GM18520 (cell line): Measurements from ENCODE around the gene EID2.

Experiments
- ATAC-seq: cut with Tn5 transposase; IDR thresholded peaks from one replicate; pipeline ENCODE4 v1.9.1; 2021; ENCODE audit not compliant: unreplicated experiment

Gene EID2

DNA sequence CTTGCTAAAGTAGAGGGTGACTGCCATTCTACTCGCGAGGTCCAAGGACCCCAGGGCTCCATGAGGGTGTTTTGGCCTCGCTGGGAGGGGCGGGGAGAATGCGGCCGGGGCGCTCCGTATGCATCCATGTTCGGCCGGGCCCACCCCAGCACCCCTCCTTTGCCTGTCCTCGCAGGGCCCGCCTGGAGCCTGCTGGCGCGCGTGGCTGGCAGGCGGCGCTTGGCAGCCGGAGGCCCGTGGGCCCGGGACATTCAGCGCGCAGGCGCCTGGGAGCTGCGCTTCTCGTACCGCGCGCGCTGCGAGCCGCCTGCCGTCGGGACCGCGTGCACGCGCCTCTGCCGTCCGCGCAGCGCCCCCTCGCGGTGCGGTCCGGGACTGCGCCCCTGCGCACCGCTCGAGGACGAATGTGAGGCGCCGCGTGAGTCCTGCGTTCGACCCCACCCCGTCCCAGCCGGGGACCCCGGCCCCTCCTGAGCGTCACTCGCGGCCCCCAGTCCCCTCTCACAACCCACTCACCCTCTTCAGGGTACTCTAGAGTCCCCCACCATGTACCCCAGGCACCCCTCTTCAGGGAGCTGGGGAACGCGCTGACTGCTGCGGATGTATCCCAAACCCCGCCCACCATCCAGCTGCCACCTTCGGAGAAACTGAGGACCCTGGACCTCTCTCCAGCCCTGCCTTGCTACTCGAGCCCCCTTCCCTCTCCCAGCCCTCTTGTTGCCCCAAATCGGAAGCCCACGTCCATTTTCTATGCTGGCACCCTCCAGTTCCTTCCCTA lies 37.1 kb downstream of the EID2 start:
- ATAC-seq, result no peak

DNA sequence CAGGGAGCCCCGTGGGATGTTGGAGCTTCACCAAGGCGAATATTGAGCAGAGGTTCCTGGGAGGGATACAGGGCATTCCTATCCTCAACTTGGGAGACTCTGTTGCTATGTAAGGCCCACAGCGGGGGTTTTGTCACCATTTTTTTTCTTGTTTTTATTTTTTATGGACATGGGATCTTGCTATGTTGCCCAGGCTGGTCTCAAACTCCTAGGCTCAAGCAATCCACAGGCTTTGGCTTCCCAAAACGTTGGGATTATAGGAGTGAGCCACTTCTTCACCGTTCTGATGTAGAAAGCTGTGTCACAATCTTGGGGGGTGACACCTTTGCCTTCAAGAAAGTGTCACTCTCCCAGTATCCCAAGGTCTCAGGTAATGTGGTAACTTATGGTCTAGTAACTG lies 38.6 kb downstream of the EID2 start:
- ATAC-seq, result no peak

DNA sequence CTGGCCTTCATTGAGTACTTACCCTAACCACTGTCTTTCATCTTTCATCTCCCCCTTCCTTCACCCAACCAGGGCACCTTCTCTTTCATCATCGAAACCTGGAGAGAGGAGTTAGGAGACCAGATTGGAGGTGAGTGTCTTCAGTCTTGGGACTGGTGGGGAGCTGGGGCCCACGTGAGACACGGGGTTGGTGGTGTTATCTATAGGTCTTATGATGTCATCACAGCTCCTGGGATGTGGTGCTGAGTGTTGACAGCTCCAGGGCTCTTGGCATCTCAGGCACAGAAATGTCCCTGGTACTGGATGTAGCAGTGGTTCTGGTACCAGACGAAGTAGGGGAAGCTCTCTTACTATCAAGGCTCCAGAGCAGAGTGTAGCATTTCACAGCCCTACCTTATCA lies 39.4 kb downstream of the EID2 start:
- no peak for ATAC-seq

DNA sequence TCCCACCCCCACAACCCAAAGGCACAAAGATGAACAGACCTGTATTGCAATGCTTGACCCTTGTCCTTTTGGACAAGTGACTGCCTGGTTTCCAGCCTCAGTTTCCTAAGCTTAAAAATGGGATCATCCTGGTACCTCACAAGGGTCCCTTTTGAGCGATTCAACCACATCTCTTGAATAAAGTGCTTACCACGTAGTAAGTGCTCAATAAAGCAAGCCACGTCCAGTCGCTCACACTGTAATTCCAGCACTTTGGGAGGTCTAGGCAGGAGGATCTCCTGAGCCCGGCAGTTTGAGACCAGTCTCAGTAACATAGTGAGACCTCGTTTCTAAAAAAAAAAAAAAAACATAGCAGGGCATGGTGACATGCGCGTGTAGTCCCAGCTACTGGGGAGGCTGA lies 40.0 kb downstream of the EID2 start:
- no peak for ATAC-seq

DNA sequence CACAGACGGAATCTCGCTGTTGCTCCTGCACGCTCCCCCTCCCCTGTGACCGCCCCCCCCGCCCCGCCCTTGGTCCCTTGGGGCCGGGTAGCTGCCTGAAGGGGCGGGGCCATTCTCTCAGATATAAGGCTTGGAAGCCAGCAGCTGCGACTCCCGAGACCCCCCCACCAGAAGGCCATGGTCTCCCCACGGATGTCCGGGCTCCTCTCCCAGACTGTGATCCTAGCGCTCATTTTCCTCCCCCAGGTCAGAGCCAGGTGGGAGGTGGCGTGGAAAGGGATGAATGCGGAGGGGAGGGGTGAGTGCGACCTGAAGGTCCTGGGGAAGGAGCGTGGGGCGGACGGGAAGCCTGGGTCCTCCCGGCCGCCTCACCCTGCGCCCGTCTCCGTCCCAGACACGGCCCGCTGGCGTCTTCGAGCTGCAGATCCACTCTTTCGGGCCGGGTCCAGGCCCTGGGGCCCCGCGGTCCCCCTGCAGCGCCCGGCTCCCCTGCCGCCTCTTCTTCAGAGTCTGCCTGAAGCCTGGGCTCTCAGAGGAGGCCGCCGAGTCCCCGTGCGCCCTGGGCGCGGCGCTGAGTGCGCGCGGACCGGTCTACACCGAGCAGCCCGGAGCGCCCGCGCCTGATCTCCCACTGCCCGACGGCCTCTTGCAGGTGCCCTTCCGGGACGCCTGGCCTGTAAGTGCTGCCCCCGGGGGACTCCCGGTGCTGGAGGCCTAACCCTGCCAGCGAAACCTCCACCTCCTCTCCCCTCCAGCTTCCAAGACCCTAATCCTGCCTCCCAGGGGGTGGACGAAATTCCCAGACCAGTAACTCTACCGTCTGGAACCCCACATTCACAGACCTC lies 40.9 kb downstream of the EID2 start, which contains the start of gene DLL3:
Gene DLL3, plus strand, starts transcription at position 150 of the 845 bp plus-strand sequence. Its CDS starts 28 bp downstream, at position 178.
- no peak for ATAC-seq

DNA sequence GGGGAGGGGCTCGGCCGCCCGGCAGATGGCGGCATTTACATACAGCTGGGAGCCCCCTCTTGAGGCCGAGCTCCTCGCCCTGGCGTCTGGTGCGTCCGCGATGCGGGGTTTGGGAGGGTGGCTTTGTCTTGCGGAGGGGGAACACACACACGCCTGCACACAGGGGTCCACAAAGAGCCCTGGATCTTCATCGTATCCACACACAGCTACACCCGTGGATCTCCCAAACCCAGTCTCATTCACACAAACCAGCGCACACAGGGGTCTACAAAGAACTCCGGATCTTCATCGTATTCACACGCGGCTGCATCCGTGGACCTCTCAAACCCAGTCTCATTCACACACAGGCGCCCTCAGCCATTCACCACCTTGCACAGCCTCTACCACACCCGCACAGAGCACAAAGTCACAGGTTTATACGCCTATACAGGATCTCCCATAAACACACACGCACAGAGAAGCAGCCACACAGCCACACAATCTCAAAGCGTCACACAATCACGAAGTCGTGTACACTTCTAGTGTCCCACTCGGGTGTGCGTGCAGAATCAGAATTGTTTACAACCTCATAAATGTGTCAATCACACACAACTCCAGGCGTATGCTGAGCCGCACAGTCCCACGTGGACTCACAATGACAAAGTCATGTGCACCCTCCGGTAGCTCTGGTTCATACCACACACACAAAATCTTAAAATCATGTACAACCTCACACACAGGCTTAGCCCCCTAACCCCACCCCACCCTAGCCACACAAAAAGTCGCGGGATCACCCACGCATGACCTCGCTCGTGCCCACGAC lies 41.8 kb downstream of the EID2 start:
- ATAC-seq, result no peak

DNA sequence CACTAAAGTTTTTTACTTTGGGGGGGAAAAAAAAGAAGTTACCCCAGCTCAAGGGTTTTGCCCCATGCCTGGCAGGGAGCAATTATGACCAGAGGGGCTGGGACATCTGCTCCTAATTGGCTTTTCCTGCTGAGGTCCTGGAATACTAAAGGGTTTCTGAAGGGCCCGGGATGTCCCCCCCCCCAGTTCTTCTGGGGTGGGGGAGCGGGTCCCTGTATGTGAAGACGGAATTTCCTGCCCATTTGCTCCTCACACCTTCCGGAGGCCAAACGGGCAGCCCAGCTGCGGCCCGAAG lies 42.3 kb downstream of the EID2 start:
- ATAC-seq, result no peak

DNA sequence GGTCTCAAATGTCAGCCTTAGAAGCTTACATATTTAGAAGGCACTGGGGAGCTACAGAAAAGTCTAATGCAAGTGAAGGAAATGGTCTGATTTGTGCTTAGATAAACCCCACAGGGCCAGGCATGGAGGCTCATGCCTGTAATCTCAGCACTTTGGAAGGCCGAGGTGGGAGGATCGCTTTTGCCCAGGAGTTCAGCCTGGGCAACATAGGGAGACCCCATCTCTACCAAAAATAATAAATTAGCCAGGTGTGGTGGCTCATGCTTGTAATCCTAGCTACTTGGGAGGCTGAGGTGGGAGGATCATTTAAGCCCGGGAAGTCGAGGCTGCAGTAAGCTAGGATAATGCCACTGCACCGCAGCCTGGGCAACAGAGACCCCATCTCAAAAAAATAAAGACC lies 43.9 kb downstream of the EID2 start:
- ATAC-seq, result no peak

DNA sequence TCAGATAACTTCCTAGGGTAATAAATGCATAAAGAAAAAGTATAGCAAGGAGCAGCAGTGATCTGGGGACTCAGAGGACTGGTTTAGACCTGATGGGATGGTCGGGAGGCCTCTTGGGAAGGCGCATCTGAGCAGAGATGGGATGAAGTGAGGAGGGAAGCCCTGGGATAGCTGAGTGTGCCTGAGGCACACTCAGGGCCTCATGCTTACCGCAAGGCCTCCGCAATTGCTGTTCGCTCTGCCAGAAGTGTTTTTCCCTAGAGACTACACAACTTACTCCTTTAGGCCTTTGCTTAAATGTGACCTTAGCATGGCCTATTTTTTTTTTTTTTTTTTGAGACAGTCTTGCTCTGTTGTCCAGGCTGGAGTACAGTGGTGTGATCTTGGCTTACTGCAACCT lies 45.3 kb downstream of the EID2 start:
- no peak for ATAC-seq

DNA sequence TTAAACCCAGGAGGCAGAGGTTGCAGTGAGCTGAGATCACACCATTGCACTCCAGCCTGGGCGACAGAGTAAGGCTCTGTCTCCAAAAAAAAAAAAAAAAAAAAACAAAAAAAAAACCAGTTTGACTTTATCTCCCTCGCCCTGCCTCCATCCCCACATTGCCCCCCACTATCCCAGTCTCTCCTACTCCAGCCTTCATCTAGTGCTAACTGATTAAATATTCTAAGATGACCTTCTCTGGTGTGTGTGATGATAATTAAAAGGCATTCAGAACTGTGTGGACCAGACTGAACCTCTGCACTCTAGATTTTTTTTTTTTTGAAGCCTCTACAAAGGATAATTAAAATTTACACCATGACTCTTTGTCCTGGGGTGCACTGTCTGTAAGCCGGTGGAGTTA lies 47.2 kb downstream of the EID2 start:
- no peak for ATAC-seq

DNA sequence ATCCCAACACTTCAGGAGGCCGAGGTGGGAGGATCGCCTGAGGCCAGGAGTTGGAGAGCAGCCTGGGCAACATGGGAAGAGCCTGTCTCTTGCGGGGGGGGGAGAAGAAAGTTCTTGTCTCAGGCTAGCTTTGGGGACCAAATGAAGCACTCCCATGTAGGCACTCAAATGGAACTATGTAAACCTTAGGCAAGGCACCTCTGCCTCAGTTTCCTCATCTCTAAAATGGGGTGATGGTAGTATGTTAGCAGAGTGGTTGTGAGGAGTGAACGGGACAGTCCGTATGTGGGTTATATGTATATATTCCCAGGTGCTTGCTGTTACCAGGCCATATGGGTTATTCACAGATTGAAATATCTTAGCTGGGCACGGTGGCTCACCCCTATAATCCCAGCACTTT lies 47.7 kb downstream of the EID2 start:
- ATAC-seq, result no peak

DNA sequence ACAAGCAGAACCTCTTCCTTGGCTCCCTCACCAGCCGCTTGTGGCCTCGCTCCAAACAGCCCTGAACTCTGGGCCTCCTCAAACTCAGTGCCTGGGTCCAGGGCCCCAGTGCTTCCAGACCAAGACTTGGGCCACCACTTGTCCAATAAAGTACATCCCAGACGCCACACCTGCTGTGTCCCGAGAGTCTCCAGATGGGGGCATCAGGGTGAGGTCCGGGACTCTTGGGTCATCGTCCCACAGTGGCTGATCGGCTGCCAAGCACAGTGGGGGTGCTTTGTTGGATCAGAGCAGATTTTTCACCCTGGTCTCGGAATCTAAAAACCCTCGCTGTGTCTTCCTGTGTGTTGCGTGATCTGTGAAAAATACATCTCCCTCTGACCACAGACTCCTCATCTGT lies 50.2 kb downstream of the EID2 start:
- ATAC-seq, result no peak
